ENCODE results near the gene MYLK4. TPM values are rescaled to one million over a fixed set of nuclear protein-coding genes. Genes with fewer than 3 reads are reported as not detected.

The MYLK4 gene
- total and polyA plus RNA-seq, 8 donors = 0.12 to 1.3 (median 0.43) TPM; not detected in 3

- peaks cover 10 to 64% (median 27%) of the 10 kb centered on the region in 4 donors for H3K4me1 ChIP-seq
- TF ChIP-seq EP300 (IDR thresholded peaks at IDR 0.05) (no peak), CTCF (IDR thresholded peaks at IDR 0.05) (no peak), POLR2AphosphoS5 (IDR thresholded peaks at IDR 0.05) (no peak), POLR2A (IDR thresholded peaks at IDR 0.05) (no peak)
- DNase-seq = no peak
- intact Hi-C loops (cut with DNase I; ENCODE audit: low total_unique reads) = loop anchor here (10.0 kb wide), 1 partner anchor 48 kb away; the partner anchor contains the start of gene SERPINB1
- H3K9me3 ChIP-seq = no peaks in the 10 kb centered on the region
- 65 to 94% (median 70%) methylated on average over 5 to 6 of the region's 6 CpGs for WGBS, 5 donors
- no peaks in the 10 kb centered on the region for H3K27me3 ChIP-seq
- no peak overlapping the region for H3K4me3 ChIP-seq
- H3K36me3 ChIP-seq = no peaks in the 10 kb centered on the region
- H3K27ac ChIP-seq = peak overlapping the region in 3 of 5 donors; percentile 40 to 69 (median 41)
Observed at GRCh38 chr6:2796861-2797260, 46.1 kb upstream of the MYLK4 start.

GRCh38 chr6:2795956-2796355 is 45.2 kb upstream of the MYLK4 start:
- Histone ChIP-seq H3K9me3 (no peaks in the 10 kb centered on the region), H3K4me1 (peaks cover 11 to 72% (median 34%) of the 10 kb centered on the region in 4 donors), H3K36me3 (no peaks in the 10 kb centered on the region), H3K27ac (peak overlapping the region in 2 of 5 donors; percentile 76 to 84), H3K27me3 (no peaks in the 10 kb centered on the region), H3K4me3 (no peak overlapping the region)
- no peak for DNase-seq
- 90 to 95% (median 92%) methylated on average over 16 of the region's 16 CpGs for WGBS, 5 donors
- intact Hi-C loops (cut with DNase I; ENCODE audit: low total_unique reads) = loop anchor here (10.0 kb wide), 1 partner anchor 49 kb away; the partner anchor contains the start of gene SERPINB1
- no peak for TF ChIP-seq POLR2A (IDR thresholded peaks at IDR 0.05)
- no peak for TF ChIP-seq CTCF (IDR thresholded peaks at IDR 0.05)
- no peak for TF ChIP-seq POLR2AphosphoS5 (IDR thresholded peaks at IDR 0.05)
- TF ChIP-seq EP300 (IDR thresholded peaks at IDR 0.05) = no peak

- Histone ChIP-seq H3K36me3 (no peaks in the 10 kb centered on the region), H3K27me3 (no peaks in the 10 kb centered on the region), H3K27ac (peak overlapping the region in 2 of 5 donors; percentile 76 to 84), H3K9me3 (no peaks in the 10 kb centered on the region), H3K4me3 (no peak overlapping the region), H3K4me1 (peaks cover 6 to 72% (median 37%) of the 10 kb centered on the region in 4 donors)
- 66 to 77% (median 75%) methylated on average over 2 of the region's 2 CpGs for WGBS, 5 donors
- no peak for TF ChIP-seq POLR2A (IDR thresholded peaks at IDR 0.05)
- TF ChIP-seq EP300 (IDR thresholded peaks at IDR 0.05) = no peak
- TF ChIP-seq POLR2AphosphoS5 (IDR thresholded peaks at IDR 0.05) = no peak
- intact Hi-C loops (cut with DNase I; ENCODE audit: low total_unique reads) = loop anchor here (10.0 kb wide), 1 partner anchor 50 kb away; the partner anchor contains the start of gene SERPINB1
- DNase-seq = no peak
Observed at GRCh38 chr6:2795162-2795561, 44.4 kb upstream of the MYLK4 start.

GRCh38 chr6:2794171-2794730 is 43.5 kb upstream of the MYLK4 start:
- WGBS, 5 donors = 81 to 94% (median 89%) methylated on average over 5 of the region's 5 CpGs
- no peaks in the 10 kb centered on the region for H3K36me3 ChIP-seq
- H3K4me1 ChIP-seq = peaks cover 6 to 74% (median 34%) of the 10 kb centered on the region in 4 donors
- no peak for DNase-seq
- H3K27me3 ChIP-seq = no peaks in the 10 kb centered on the region
- peak overlapping the region in 2 of 5 donors; percentile 76 to 84 for H3K27ac ChIP-seq
- H3K9me3 ChIP-seq = no peaks in the 10 kb centered on the region
- TF ChIP-seq POLR2A (IDR thresholded peaks at IDR 0.05) (no peak), EP300 (IDR thresholded peaks at IDR 0.05) (no peak), POLR2AphosphoS5 (IDR thresholded peaks at IDR 0.05) (no peak), CTCF (IDR thresholded peaks at IDR 0.05) (no peak)
- H3K4me3 ChIP-seq = no peak overlapping the region
- intact Hi-C loops (cut with DNase I; ENCODE audit: low total_unique reads) = loop anchor here (10.0 kb wide), 1 partner anchor 51 kb away; the partner anchor contains the start of gene SERPINB1
